ENCODE measurements around the gene KCNIP4.

KCNIP4 gene

DNA sequence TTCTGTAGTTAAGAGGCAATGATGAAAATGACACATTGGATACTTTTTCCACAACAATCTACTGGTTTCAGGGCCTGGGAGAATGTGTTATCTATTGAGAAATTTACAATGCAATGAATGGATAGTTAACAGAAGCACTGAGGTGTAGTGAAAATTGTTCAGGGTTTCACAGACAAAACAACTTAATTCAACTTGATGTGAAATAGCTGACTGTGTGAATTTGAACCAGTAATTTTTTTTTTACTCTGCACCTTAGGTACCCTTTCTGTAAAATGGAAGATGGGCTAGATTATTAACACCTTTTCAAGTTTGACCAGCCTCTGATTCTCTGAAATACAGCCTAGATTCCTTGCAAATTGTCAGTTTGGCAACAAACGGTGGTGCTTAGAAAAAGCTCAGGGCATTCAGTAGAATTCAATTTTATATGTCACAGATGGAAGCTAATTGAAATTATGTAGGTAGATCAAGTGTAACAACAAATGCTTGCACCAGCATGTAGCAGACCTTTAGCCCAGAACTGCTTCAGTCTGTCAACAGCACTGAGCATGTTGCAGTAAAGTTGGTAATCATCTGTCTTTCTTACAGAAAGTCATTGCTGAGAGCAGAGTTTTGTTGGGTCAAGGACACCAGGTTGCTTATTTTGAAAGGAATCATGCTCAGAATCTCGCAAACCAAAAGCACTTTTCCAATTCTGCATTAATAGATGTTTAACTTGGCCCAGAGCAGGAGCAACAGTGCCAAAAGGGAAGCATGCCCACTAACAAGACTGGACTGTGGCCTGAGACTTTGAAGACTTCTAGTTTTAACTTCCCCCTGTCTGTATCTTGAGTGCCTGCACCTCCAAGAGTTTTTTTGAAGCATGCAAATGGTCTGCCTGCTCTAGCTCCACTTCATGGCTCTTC, 721.7 kb downstream of the KCNIP4 start:
- no peaks in the 10 kb centered on the region; the same call in 1 of the 2 replicates for H3K9me3 ChIP-seq (ENCODE audit: insufficient read depth, low read length)
- no peak for TF ChIP-seq ZNF274 (IDR thresholded peaks at IDR 0.05; ENCODE audit: low read depth, low read length)
- no peak for TF ChIP-seq YY1 (IDR thresholded peaks at IDR 0.05; ENCODE audit: insufficient read depth, insufficient read length)
- no peak overlapping the region for H3K9ac ChIP-seq (ENCODE audit: insufficient read length, low read depth)
- DNase-seq (ENCODE audit: low read depth, low spot score), result no peak
- no peaks in the 10 kb centered on the region for H3K4me1 ChIP-seq (ENCODE audit: insufficient read depth, insufficient read length)
- no peak overlapping the region for H3K4me3 ChIP-seq (ENCODE audit: insufficient read length, low read depth)
- H3K27me3 ChIP-seq (ENCODE audit: insufficient read depth, insufficient read length), result no peaks in the 10 kb centered on the region
- no peaks in the 10 kb centered on the region for H3K36me3 ChIP-seq (ENCODE audit: insufficient read depth, insufficient read length, low read length)

DNA sequence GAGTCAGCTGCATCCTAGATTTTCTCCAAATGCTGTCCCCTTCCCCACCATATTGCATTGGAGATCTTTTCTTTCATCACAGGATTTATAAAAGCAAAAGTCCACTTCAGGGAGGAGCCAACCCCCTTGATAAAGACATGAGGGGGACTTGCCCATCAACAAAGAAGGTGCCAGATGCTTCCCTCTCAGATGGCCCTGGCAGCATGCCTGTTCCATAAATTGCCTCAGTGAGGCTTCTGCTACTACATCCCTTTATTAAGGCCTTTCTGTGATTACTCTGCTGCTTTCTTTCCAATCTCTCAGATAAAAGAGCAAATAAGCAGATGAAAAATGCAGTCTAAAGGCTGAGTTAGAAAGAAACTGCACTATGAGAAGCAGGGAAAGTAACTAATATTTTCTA, 736.7 kb downstream of the KCNIP4 start:
- no peaks in the 10 kb centered on the region for H3K36me3 ChIP-seq (ENCODE audit: insufficient read depth, insufficient read length, low read length)
- no peaks in the 10 kb centered on the region for H3K4me1 ChIP-seq (ENCODE audit: insufficient read depth, insufficient read length)
- H3K9ac ChIP-seq (ENCODE audit: insufficient read length, low read depth), result no peak overlapping the region
- no peaks in the 10 kb centered on the region for H3K9me3 ChIP-seq (ENCODE audit: insufficient read depth, low read length)
- DNase-seq (ENCODE audit: low read depth, low spot score), result no peak
- no peak overlapping the region for H3K4me3 ChIP-seq (ENCODE audit: insufficient read length, low read depth)
- TF ChIP-seq ZNF274 (IDR thresholded peaks at IDR 0.05; ENCODE audit: low read depth, low read length) (no peak), YY1 (IDR thresholded peaks at IDR 0.05; ENCODE audit: insufficient read depth, insufficient read length) (no peak), SUZ12 (IDR thresholded peaks at IDR 0.05; ENCODE audit: extremely low read depth, insufficient read depth, insufficient read length) (no peak)
- H3K27me3 ChIP-seq (ENCODE audit: insufficient read depth, insufficient read length), result no peaks in the 10 kb centered on the region

DNA sequence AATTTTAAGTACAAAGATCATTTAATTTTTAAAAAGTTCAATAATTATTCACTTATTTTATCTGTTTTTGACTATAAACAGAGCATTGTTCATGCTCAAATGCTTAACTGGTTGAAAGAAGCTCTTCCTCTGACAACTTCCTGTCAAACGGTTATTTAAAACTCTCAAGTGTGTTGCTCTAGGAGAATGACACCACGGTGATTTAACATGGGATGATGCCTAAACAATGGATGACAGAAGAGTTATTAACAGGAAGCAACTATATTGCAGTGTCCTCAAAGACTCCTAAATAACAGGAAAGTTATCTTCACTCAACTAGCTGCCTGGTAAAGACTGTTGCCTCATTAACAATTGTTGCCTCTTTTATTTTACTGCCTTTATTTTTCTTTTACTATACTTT, 738.7 kb downstream of the KCNIP4 start:
- TF ChIP-seq SUZ12 (IDR thresholded peaks at IDR 0.05; ENCODE audit: extremely low read depth, insufficient read depth, insufficient read length), result no peak
- no peak for TF ChIP-seq YY1 (IDR thresholded peaks at IDR 0.05; ENCODE audit: insufficient read depth, insufficient read length)
- no peak for TF ChIP-seq ZNF274 (IDR thresholded peaks at IDR 0.05; ENCODE audit: low read depth, low read length)
- DNase-seq (ENCODE audit: low read depth, low spot score), result no peak
- H3K9me3 ChIP-seq (ENCODE audit: insufficient read depth, low read length), result no peaks in the 10 kb centered on the region
- H3K27me3 ChIP-seq (ENCODE audit: insufficient read depth, insufficient read length), result no peaks in the 10 kb centered on the region
- no peak overlapping the region for H3K9ac ChIP-seq (ENCODE audit: insufficient read length, low read depth)
- H3K4me3 ChIP-seq (ENCODE audit: insufficient read length, low read depth), result no peak overlapping the region
- no peaks in the 10 kb centered on the region for H3K4me1 ChIP-seq (ENCODE audit: insufficient read depth, insufficient read length)
- H3K36me3 ChIP-seq (ENCODE audit: insufficient read depth, insufficient read length, low read length), result no peaks in the 10 kb centered on the region

DNA sequence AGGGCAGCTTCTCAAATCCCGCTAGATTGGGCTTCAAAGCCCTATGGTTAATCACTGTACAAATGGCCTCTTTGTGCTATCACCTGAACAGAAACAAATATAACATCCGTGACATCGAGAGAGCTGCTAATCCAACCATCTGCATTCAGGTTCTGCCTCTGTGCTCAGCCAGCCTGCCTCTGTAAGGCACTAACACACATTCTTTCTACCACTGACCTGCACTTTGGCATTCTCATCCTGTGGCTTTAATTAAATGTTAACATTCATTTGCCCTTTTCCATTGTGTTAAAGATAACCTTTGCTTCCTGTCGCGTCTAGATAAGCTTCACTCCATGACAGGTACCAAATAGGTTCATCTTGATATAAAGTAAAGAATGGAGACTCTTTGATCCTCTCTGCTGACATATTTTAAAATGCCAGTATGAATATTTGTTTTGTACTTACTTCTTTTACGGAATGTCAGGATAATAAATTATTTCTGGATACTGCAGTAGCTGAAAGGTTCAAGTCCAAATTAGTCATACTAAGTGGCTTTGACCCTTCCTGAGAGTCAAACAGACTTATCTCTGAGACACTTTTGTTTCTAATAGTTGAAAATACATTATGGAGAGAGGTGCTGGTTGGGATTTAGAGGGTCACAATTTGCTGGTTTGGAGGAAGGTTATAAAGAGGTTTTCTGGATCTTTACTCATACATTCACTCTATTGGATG, 742.6 kb downstream of the KCNIP4 start:
- no peak for DNase-seq (ENCODE audit: low read depth, low spot score)
- Histone ChIP-seq H3K27me3 (ENCODE audit: insufficient read depth, insufficient read length) (no peaks in the 10 kb centered on the region), H3K36me3 (ENCODE audit: insufficient read depth, insufficient read length, low read length) (no peaks in the 10 kb centered on the region), H3K4me1 (ENCODE audit: insufficient read depth, insufficient read length) (no peaks in the 10 kb centered on the region), H3K9ac (ENCODE audit: insufficient read length, low read depth) (no peak overlapping the region), H3K4me3 (ENCODE audit: insufficient read length, low read depth) (no peak overlapping the region), H3K9me3 (ENCODE audit: insufficient read depth, low read length) (no peaks in the 10 kb centered on the region)
- TF ChIP-seq ZNF274 (IDR thresholded peaks at IDR 0.05; ENCODE audit: low read depth, low read length), result no peak
- no peak for TF ChIP-seq YY1 (IDR thresholded peaks at IDR 0.05; ENCODE audit: insufficient read depth, insufficient read length)
- no peak for TF ChIP-seq SUZ12 (IDR thresholded peaks at IDR 0.05; ENCODE audit: extremely low read depth, insufficient read depth, insufficient read length)

DNA sequence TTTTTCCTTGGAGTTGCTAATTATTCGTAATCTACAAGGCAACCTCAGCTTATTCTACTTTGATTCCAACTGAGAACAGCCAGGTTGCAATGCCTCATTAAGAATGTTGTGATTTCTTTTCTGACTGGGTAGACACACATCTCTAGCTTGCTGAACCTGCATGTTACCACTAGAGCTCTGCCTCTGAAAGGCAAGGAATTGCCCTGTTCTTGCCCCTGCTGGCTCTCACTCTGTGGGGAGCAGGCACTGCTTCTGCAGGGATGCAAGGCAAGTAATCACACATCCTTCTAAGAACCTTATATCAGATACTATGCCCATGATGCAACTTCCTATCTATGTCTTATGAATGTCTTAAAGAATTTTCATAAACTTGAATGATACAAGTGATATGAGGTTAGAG, 745.2 kb downstream of the KCNIP4 start:
- Histone ChIP-seq H3K9ac (ENCODE audit: insufficient read length, low read depth) (no peak overlapping the region), H3K4me1 (ENCODE audit: insufficient read depth, insufficient read length) (no peaks in the 10 kb centered on the region), H3K36me3 (ENCODE audit: insufficient read depth, insufficient read length, low read length) (no peaks in the 10 kb centered on the region), H3K27me3 (ENCODE audit: insufficient read depth, insufficient read length) (no peaks in the 10 kb centered on the region), H3K4me3 (ENCODE audit: insufficient read length, low read depth) (no peak overlapping the region), H3K9me3 (ENCODE audit: insufficient read depth, low read length) (no peaks in the 10 kb centered on the region)
- no peak for TF ChIP-seq SUZ12 (IDR thresholded peaks at IDR 0.05; ENCODE audit: extremely low read depth, insufficient read depth, insufficient read length)
- TF ChIP-seq YY1 (IDR thresholded peaks at IDR 0.05; ENCODE audit: insufficient read depth, insufficient read length), result no peak
- no peak for TF ChIP-seq ZNF274 (IDR thresholded peaks at IDR 0.05; ENCODE audit: low read depth, low read length)
- no peak for DNase-seq (ENCODE audit: low read depth, low spot score)

DNA sequence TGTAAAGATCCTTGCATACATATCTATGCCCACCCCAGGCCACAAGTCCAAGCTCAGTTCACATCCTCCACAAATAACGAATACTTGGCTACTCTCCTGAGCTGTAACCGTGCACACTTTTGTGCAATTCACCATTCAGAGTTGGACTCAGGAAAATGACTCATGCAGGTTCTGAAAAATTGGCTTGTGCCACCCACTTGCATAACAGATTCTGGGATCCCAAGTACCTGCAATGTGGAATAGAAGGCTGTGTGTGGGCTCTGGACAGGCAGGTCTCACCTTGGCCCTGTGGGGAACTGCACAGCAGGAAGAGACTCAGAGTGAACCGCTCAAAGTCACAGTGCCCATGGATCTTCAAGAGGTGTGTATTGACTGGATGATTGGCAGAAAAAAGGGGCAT, 745.6 kb downstream of the KCNIP4 start:
- no peak for DNase-seq (ENCODE audit: low read depth, low spot score)
- H3K9me3 ChIP-seq (ENCODE audit: insufficient read depth, low read length), result no peaks in the 10 kb centered on the region
- no peaks in the 10 kb centered on the region for H3K4me1 ChIP-seq (ENCODE audit: insufficient read depth, insufficient read length)
- no peaks in the 10 kb centered on the region for H3K27me3 ChIP-seq (ENCODE audit: insufficient read depth, insufficient read length)
- H3K4me3 ChIP-seq (ENCODE audit: insufficient read length, low read depth), result no peak overlapping the region
- no peak overlapping the region for H3K9ac ChIP-seq (ENCODE audit: insufficient read length, low read depth)
- no peaks in the 10 kb centered on the region for H3K36me3 ChIP-seq (ENCODE audit: insufficient read depth, insufficient read length, low read length)
- no peak for TF ChIP-seq SUZ12 (IDR thresholded peaks at IDR 0.05; ENCODE audit: extremely low read depth, insufficient read depth, insufficient read length)
- TF ChIP-seq YY1 (IDR thresholded peaks at IDR 0.05; ENCODE audit: insufficient read depth, insufficient read length), result no peak
- no peak for TF ChIP-seq ZNF274 (IDR thresholded peaks at IDR 0.05; ENCODE audit: low read depth, low read length)

DNA sequence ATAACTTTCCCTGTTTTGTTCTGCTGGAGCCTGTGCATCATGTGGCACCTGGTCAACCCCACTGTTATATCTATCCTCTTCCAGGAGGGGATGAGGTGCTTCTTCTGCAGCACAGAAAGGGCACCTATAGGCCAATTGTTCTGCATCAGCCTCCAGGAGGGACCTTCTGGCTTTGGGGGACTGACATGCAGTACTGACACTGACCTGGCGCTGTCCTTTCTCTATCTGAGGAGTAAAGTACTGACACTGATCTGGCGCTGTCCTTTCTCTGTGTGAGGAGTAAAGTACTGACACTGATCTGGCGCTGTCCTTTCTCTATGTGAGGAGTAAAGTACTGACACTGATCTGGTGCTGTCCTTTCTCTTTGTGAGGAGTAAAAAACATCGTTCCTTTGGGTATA, 749.9 kb downstream of the KCNIP4 start:
- H3K36me3 ChIP-seq (ENCODE audit: insufficient read depth, insufficient read length, low read length), result no peaks in the 10 kb centered on the region
- no peak for DNase-seq (ENCODE audit: low read depth, low spot score)
- no peaks in the 10 kb centered on the region for H3K27me3 ChIP-seq (ENCODE audit: insufficient read depth, insufficient read length)
- H3K4me1 ChIP-seq (ENCODE audit: insufficient read depth, insufficient read length), result no peaks in the 10 kb centered on the region
- H3K9ac ChIP-seq (ENCODE audit: insufficient read length, low read depth), result no peak overlapping the region
- no peak overlapping the region for H3K4me3 ChIP-seq (ENCODE audit: insufficient read length, low read depth)
- TF ChIP-seq ZNF274 (IDR thresholded peaks at IDR 0.05; ENCODE audit: low read depth, low read length), result no peak
- TF ChIP-seq YY1 (IDR thresholded peaks at IDR 0.05; ENCODE audit: insufficient read depth, insufficient read length), result no peak
- no peak for TF ChIP-seq SUZ12 (IDR thresholded peaks at IDR 0.05; ENCODE audit: extremely low read depth, insufficient read depth, insufficient read length)
- no peaks in the 10 kb centered on the region for H3K9me3 ChIP-seq (ENCODE audit: insufficient read depth, low read length)
